PC-3 (cell line): ENCODE data around the gene HSPH1. TPM values are rescaled to one million over a fixed set of nuclear protein-coding genes. Genes with fewer than 3 reads are reported as not detected.

Source experiments
- ATAC-seq: fragments of 200-7000 bp; cut with Tn5 transposase; 2 replicates; pipeline ENCODE4 v1.9.1; 2020; ENCODE audit warnings: mild to moderate bottlenecking, moderate library complexity
- BruUV-seq: library from RNA; stranded (reverse); fragments of 400-500 nt; replicated peaks from 2 replicates; lab custom pipeline; 2021; lab: Mats Ljungman, UMichigan
- CTCF ChIA-PET: fragments of 300-600 bp; sonication (Branson Sonifier 250); formaldehyde crosslinking; loops from one replicate; lab custom pipeline; 2022; ENCODE audit warnings: antibody characterized with exemption; lab: Charles Lee
- POLR2A ChIA-PET: fragments of 300-600 bp; sonication (Branson Sonifier 250); formaldehyde crosslinking; loops from one replicate; lab custom pipeline; 2022; ENCODE audit warnings: antibody characterized with exemption; ENCODE audit not compliant: unreplicated experiment; lab: Charles Lee
- DNase-seq: peaks from one replicate; pipeline ENCODE4 v3.0.0-alpha.2; 2015
- H2AFZ ChIP-seq: fragments of 300-600 bp; sonication (generic); 2 replicates; pipeline ENCODE4 v1.6.0; 2016; ENCODE audit warnings: antibody characterized with exemption, low read length
- H3F3A ChIP-seq: fragments of 300-600 bp; sonication (generic); one replicate; pipeline ENCODE4 v1.6.0; 2017; ENCODE audit warnings: antibody characterized with exemption, low read length, control low read depth, mild to moderate bottlenecking; ENCODE audit not compliant: unreplicated experiment
- H3K27ac ChIP-seq: fragments of 300-600 bp; sonication (generic); 2 replicates; pipeline ENCODE4 v1.5.1; 2016; ENCODE audit warnings: mild to moderate bottlenecking, low read length
- H3K27me3 ChIP-seq: fragments of 300-600 bp; sonication (generic); 2 replicates; pipeline ENCODE4 v1.6.1; 2016; ENCODE audit warnings: low read length, mixed read lengths
- H3K36me3 ChIP-seq: fragments of 300-600 bp; sonication (generic); 2 replicates; pipeline ENCODE4 v1.6.1; 2016; ENCODE audit warnings: low read depth, mixed run types, low read length, mixed read lengths
- H3K4me1 ChIP-seq: fragments of 300-600 bp; sonication (generic); 2 replicates; pipeline ENCODE4 v1.5.1; 2016; ENCODE audit warnings: low read length; ENCODE audit not compliant: insufficient read depth
- H3K4me2 ChIP-seq: fragments of 300-600 bp; sonication (generic); 2 replicates; pipeline ENCODE4 v1.6.0; 2016; ENCODE audit warnings: low read length
- H3K4me3 ChIP-seq: fragments of 300-600 bp; sonication (generic); 2 replicates; pipeline ENCODE4 v1.5.1; 2016; ENCODE audit warnings: mild to moderate bottlenecking, low read length, mixed read lengths
- H3K79me2 ChIP-seq: fragments of 300-600 bp; sonication (generic); 2 replicates; pipeline ENCODE4 v1.6.1; 2017; ENCODE audit warnings: low read length, mixed read lengths
- H3K9ac ChIP-seq: fragments of 300-600 bp; sonication (generic); 2 replicates; pipeline ENCODE4 v1.6.0; 2016; ENCODE audit warnings: mild to moderate bottlenecking, low read length
- H3K9me2 ChIP-seq: fragments of 300-600 bp; sonication (generic); replicated peaks from 2 replicates; pipeline ENCODE4 v1.6.1; 2016; ENCODE audit warnings: mixed run types, low read length, mixed read lengths
- H3K9me3 ChIP-seq: fragments of 300-600 bp; sonication (generic); 2 replicates; pipeline ENCODE4 v1.6.1; 2016; ENCODE audit warnings: low read length, mixed read lengths
- H4K20me1 ChIP-seq: fragments of 300-600 bp; sonication (generic); 2 replicates; pipeline ENCODE4 v1.6.1; 2016; ENCODE audit warnings: low read length, mixed read lengths
- CTCF ChIP-seq: fragments of 300-600 bp; sonication (generic); conservative IDR thresholded peaks from 2 replicates; pipeline ENCODE4 v1.5.1; 2017; ENCODE audit warnings: antibody characterized with exemption, low read depth, mild to moderate bottlenecking, low read length
- EZH2 ChIP-seq: fragments of 300-600 bp; sonication (generic); IDR thresholded peaks from one replicate; pipeline ENCODE4 v1.6.1; 2017; ENCODE audit warnings: antibody characterized with exemption, mild to moderate bottlenecking, low read length; ENCODE audit not compliant: unreplicated experiment
- EZH2phosphoT487 ChIP-seq: fragments of 300-600 bp; sonication (generic); IDR thresholded peaks from 2 replicates; pipeline ENCODE4 v1.6.1; 2018; ENCODE audit warnings: mild to moderate bottlenecking, antibody characterized with exemption, low read length, borderline replicate concordance
- intact Hi-C: fragments of 100-400 bp; cut with micrococcal nuclease; formaldehyde crosslinking; loops from 2 replicates; pipeline ENCODE4 v1.9.0; 2023
- total RNA-seq: library from RNA; depleted of rRNA; stranded (reverse); fragments of >200 nt; gene quantifications from 2 replicates; pipeline ENCODE4 v1.2.3, GENCODE V29; 2014

HSPH1 gene
- total RNA-seq, 1 experiment from 2014 or later, result 83.7 TPM

GRCh38 chr13:31131470-31131961 is 30.2 kb downstream of the HSPH1 start:
- CTCF ChIA-PET, result no interaction called here
- ATAC-seq, result no peak; the same call in 1 of the 2 replicates
- no peak for TF ChIP-seq CTCF
- no peak for TF ChIP-seq EZH2

GRCh38 chr13:31129419-31129818 is 32.3 kb downstream of the HSPH1 start:
- Histone ChIP-seq H3K4me3 (no peak overlapping the region), H3K9me2 (no peaks in the 10 kb centered on the region), H4K20me1 (no peaks in the 10 kb centered on the region), H3F3A (no peaks in the 10 kb centered on the region), H3K27me3 (no peaks in the 10 kb centered on the region), H3K9ac (no peak overlapping the region), H3K36me3 (no peaks in the 10 kb centered on the region), H3K79me2 (no peaks in the 10 kb centered on the region), H2AFZ (no peak overlapping the region), H3K9me3 (no peaks in the 10 kb centered on the region), H3K27ac (no peak overlapping the region), H3K4me1 (no peaks in the 10 kb centered on the region), H3K4me2 (no peak overlapping the region)
- POLR2A ChIA-PET, result no interaction called here
- DNase-seq (no peak), ATAC-seq (no peak)
- TF ChIP-seq CTCF (no peak), EZH2phosphoT487 (no peak), EZH2 (no peak)
- intact Hi-C loops, result no loop called here
- CTCF ChIA-PET, result no interaction called here
- no TSS peak for BruUV-seq

More at GRCh38 chr13:31131470-31131961, 30.2 kb downstream of the HSPH1 start:
- intact Hi-C loops, result no loop called here
- Histone ChIP-seq H3K27me3 (no peaks in the 10 kb centered on the region), H4K20me1 (no peaks in the 10 kb centered on the region), H3K9me3 (no peaks in the 10 kb centered on the region), H3K9me2 (no peaks in the 10 kb centered on the region), H3K4me1 (no peaks in the 10 kb centered on the region), H3K27ac (no peak overlapping the region), H3K4me3 (no peak overlapping the region), H2AFZ (no peak overlapping the region), H3K4me2 (no peak overlapping the region), H3K9ac (no peak overlapping the region), H3K36me3 (peaks cover 12% of the 10 kb centered on the region; the same call in 1 of the 2 replicates), H3K79me2 (no peaks in the 10 kb centered on the region), H3F3A (no peaks in the 10 kb centered on the region)
- BruUV-seq, result no TSS peak
- POLR2A ChIA-PET, result no interaction called here
- no peak for DNase-seq

- H3K36me3 ChIP-seq, result no peaks in the 10 kb centered on the region
- no peaks in the 10 kb centered on the region for H3K4me1 ChIP-seq
- H2AFZ ChIP-seq, result no peak overlapping the region
- CTCF ChIA-PET, result no interaction called here
- H3K9ac ChIP-seq, result no peak overlapping the region
- H3K27me3 ChIP-seq, result peaks cover 33% of the 10 kb centered on the region
- H3F3A ChIP-seq, result no peaks in the 10 kb centered on the region
- TF ChIP-seq EZH2 (no peak), EZH2phosphoT487 (no peak), CTCF (no peak)
- H3K4me2 ChIP-seq, result no peak overlapping the region
- H3K9me2 ChIP-seq, result no peaks in the 10 kb centered on the region
- no peak overlapping the region for H3K4me3 ChIP-seq
- intact Hi-C loops, result no loop called here
- H3K9me3 ChIP-seq, result no peaks in the 10 kb centered on the region
- no peaks in the 10 kb centered on the region for H3K79me2 ChIP-seq
- no peak overlapping the region for H3K27ac ChIP-seq
- POLR2A ChIA-PET, result no interaction called here
- no peak for ATAC-seq
- H4K20me1 ChIP-seq, result no peaks in the 10 kb centered on the region
- BruUV-seq, result no TSS peak
- DNase-seq, result no peak
These were observed 37.5 kb downstream of the HSPH1 start for GRCh38 chr13:31124204-31124603.
